Endothelial cell of umbilical vein (primary cell): ENCODE measurements around the gene KIF25. TPM values are rescaled to one million over a fixed set of nuclear protein-coding genes. Genes with fewer than 3 reads are reported as not detected.

Experiments
- BruUV-seq: library from RNA; stranded (reverse); fragments of 400-500 nt; replicated peaks from 2 replicates; lab custom pipeline; 2021; lab: Mats Ljungman, UMichigan
- CTCF ChIA-PET: fragments of 300-600, 350-600 bp; sonication (Branson Sonifier 250); formaldehyde crosslinking; loops from one replicate; lab custom pipeline; 2021; ENCODE audit warnings: antibody characterized with exemption, inconsistent platforms; lab: Charles Lee
- POLR2A ChIA-PET: fragments of 300-600, 350-600 bp; sonication (Branson Sonifier 250); formaldehyde crosslinking; loops from one replicate; lab custom pipeline; 2021; ENCODE audit warnings: antibody characterized with exemption, inconsistent platforms; lab: Charles Lee
- DNase-seq: peaks from one replicate; pipeline ENCODE4 v3.0.0-alpha.2; 2011; ENCODE audit warnings: low read depth, low spot score
- FAIRE-seq: peaks from 2 replicates; lab custom pipeline; 2011; peaks lifted over from hg19 to GRCh38; lab: Jason Lieb, UNC
- H2AFZ ChIP-seq: 2 replicates; pipeline ENCODE4 v1.6.0; 2012; ENCODE audit warnings: low read depth, low read length, control low read depth, inconsistent platforms
- H3K27ac ChIP-seq: 2 replicates; pipeline ENCODE4 v1.5.1; 2011; ENCODE audit warnings: low read depth, mild to moderate bottlenecking, control low read depth, low read length, moderate library complexity; ENCODE audit not compliant: insufficient read depth
- H3K27me3 ChIP-seq, 2 experiments: 2 replicates each; pipeline versions ENCODE4 v1.6.0 to v1.6.1; 2011; ENCODE audit warnings: low read length in 2 of 2, mixed read lengths in 1 of 2; ENCODE audit not compliant: control insufficient read depth in 2 of 2, insufficient read depth in 2 of 2
- H3K36me3 ChIP-seq, 2 experiments: 2 replicates in 1 of 2; 3 replicates in 1 of 2; pipeline ENCODE4 v1.5.1; 2011; ENCODE audit warnings: low read length in 2 of 2, mild to moderate bottlenecking in 1 of 2, moderate library complexity in 1 of 2; ENCODE audit not compliant: control insufficient read depth in 2 of 2, insufficient read depth in 2 of 2; ENCODE audit errors: extremely low read depth in 1 of 2
- H3K4me1 ChIP-seq: 3 replicates; pipeline ENCODE4 v1.5.1; 2011; ENCODE audit warnings: mild to moderate bottlenecking, low read length; ENCODE audit not compliant: control insufficient read depth, insufficient read depth; ENCODE audit errors: extremely low read depth
- H3K4me2 ChIP-seq: 2 replicates; pipeline ENCODE4 v1.6.1; 2011; ENCODE audit warnings: low read length, control low read depth, mixed read lengths; ENCODE audit not compliant: insufficient read depth
- H3K4me3 ChIP-seq, 3 experiments: fragments of 200-600 bp in 1 of 3; sonication (generic), shearing (Covaris generic) in 1 of 3; replicated peaks in 1 of 3; 2 replicates each; pipeline ENCODE4 v1.5.1; 2011 to 2016; ENCODE audit warnings: control low read depth in 3 of 3, low read length in 3 of 3, mild to moderate bottlenecking in 2 of 3, inconsistent platforms in 1 of 3, low read depth in 1 of 3, moderate library complexity in 1 of 3; ENCODE audit not compliant: insufficient read depth in 1 of 3
- H3K79me2 ChIP-seq: 2 replicates; pipeline ENCODE4 v1.6.0; 2012; ENCODE audit warnings: low read length, inconsistent platforms; ENCODE audit not compliant: control insufficient read depth, insufficient read depth
- H3K9ac ChIP-seq: replicated peaks from 2 replicates; pipeline ENCODE3; 2011; ENCODE audit warnings: low read length, control low read depth; ENCODE audit not compliant: insufficient read depth; ENCODE audit errors: extremely low read depth
- H3K9me1 ChIP-seq: replicated peaks from 3 replicates; pipeline ENCODE4 v1.6.0; 2011; ENCODE audit warnings: mild to moderate bottlenecking, low read length; ENCODE audit not compliant: control insufficient read depth, insufficient read depth; ENCODE audit errors: extremely low read depth
- H3K9me3 ChIP-seq: replicated peaks from 2 replicates; pipeline ENCODE4 v1.5.1; 2012; ENCODE audit warnings: low read length, inconsistent platforms; ENCODE audit not compliant: control insufficient read depth, insufficient read depth
- H4K20me1 ChIP-seq: replicated peaks from 2 replicates; pipeline ENCODE3; 2011; ENCODE audit warnings: mild to moderate bottlenecking, low read length; ENCODE audit not compliant: control insufficient read depth, insufficient read depth; ENCODE audit errors: extremely low read depth
- CTCF ChIP-seq, 2 donors: IDR thresholded peaks; 1 replicate in 1 of 2; 2 replicates in 1 of 2; pipeline ENCODE4 v1.5.1; 2011; ENCODE audit warnings: low read length in 2 of 2, mild to moderate bottlenecking in 2 of 2, moderate library complexity in 2 of 2, control low read depth in 1 of 2, inconsistent platforms in 1 of 2, low read depth in 1 of 2; ENCODE audit not compliant: insufficient read depth in 1 of 2; ENCODE audit errors: extremely low read depth in 1 of 2
- EZH2 ChIP-seq: IDR thresholded peaks from 2 replicates; pipeline ENCODE4 v1.6.1; 2012; ENCODE audit warnings: borderline replicate concordance, low read depth, mild to moderate bottlenecking, moderate library complexity, low read length, inconsistent platforms; ENCODE audit not compliant: severe bottlenecking
- FOS ChIP-seq: IDR thresholded peaks from 2 replicates; pipeline ENCODE4 v1.6.1; 2011; ENCODE audit warnings: mild to moderate bottlenecking, low read length, moderate library complexity, borderline replicate concordance; ENCODE audit not compliant: insufficient read depth
- MAX ChIP-seq: IDR thresholded peaks from 2 replicates; pipeline ENCODE4 v1.6.1; 2011; ENCODE audit not compliant: insufficient read depth, insufficient read length
- POLR2A ChIP-seq: IDR thresholded peaks from 2 replicates; pipeline ENCODE4 v1.6.1; 2012; ENCODE audit warnings: low read depth, mild to moderate bottlenecking, control low read depth, low read length
- POLR2AphosphoS5 ChIP-seq: IDR thresholded peaks from 2 replicates; pipeline ENCODE4 v1.6.1; 2012; ENCODE audit warnings: low read depth, mild to moderate bottlenecking, control low read depth, low read length, moderate library complexity; ENCODE audit not compliant: insufficient read depth
- dilution Hi-C: fragments of 300-500 bp; cut with MboI; formaldehyde crosslinking; loops from one replicate; pipeline ENCODE4 v1.15.0; 2019; ENCODE audit warnings: low sequenced_read_pairs; ENCODE audit not compliant: extremely low pct_ligation_motif_present
- intact Hi-C: fragments of 100-400 bp; cut with micrococcal nuclease; formaldehyde crosslinking; loops from one replicate; pipeline ENCODE4 v1.10.0; 2022
- polyA plus RNA-seq, 4 experiments: library from polyadenylated mRNA; depleted of rRNA in 3 of 4; stranded (reverse) in 3 of 4; unstranded in 1 of 4; fragments of >200 nt; gene quantifications; 2 replicates each; pipeline versions ENCODE4 v1.2.1 to v1.2.3, GENCODE V29; 2011 to 2012; ENCODE audit warnings: missing spikeins in 1 of 4
- total RNA-seq: library from RNA; stranded (reverse); gene quantifications from 2 replicates; pipeline ENCODE4 v1.2.3, GENCODE V29; 2021

The KIF25 gene
- total and polyA plus RNA-seq, 2 donors (not counting 3 experiments of a cell fraction or from before 2014, with no cell fraction given) = not detected

DNA sequence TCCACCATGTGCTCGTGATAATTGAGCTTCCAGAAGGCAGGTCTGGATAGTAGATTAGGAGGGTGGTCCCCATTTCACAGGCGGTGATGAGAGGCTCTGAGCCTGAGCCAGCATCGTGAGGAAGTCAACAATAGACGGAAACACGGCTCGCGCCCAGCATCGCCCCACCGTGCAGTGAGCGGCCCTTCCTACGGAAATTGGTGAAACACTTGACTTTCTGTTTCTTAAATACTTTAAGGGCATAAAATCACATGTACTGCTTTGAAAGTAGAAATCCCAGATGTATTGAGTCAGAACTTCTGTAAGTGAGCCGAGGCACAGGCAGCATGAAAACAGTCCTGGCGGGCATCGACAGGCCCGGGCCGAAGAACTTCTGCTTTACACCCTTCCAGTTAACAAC, 4.3 kb upstream of the KIF25 start:
- no peak overlapping the region for H3K4me3 ChIP-seq
- peak overlapping the region; percentile 19 for H2AFZ ChIP-seq
- H3K27ac ChIP-seq = peak overlapping the region; percentile 45
- dilution Hi-C loops (no loop called here), intact Hi-C loops (loop anchor here (1.0 to 5.0 kb wide), 2 partner anchors 10 to 44 kb away; no protein-coding TSS in a partner anchor)
- H3K9me3 ChIP-seq = no peaks in the 10 kb centered on the region
- no peaks in the 10 kb centered on the region for H3K79me2 ChIP-seq
- peak; percentile 86 for DNase-seq
- no peaks in the 10 kb centered on the region for H3K36me3 ChIP-seq
- H3K4me1 ChIP-seq = peaks cover 13% of the 10 kb centered on the region
- ChIA-PET CTCF (interaction anchor here (1.7 to 2.3 kb wide), 2 partner anchors 9 to 14 kb away, joined by 5 to 6 read pairs; no protein-coding TSS in a partner anchor), POLR2A (no interaction called here)
- peak; percentile 85 for FAIRE-seq
- H4K20me1 ChIP-seq = no peaks in the 10 kb centered on the region
- no peak for TF ChIP-seq POLR2A
- no peak for TF ChIP-seq EZH2
- peak; percentile 53 for TF ChIP-seq POLR2AphosphoS5
- TF ChIP-seq FOS = no peak
- no peak for TF ChIP-seq CTCF (IDR thresholded peaks at IDR 0.05; ENCODE audit: extremely low read depth in 1 of 2, insufficient read depth in 1 of 2, low read depth in 1 of 2, low read length in 2 of 2)
- TF ChIP-seq MAX = peak; percentile 12
- no peaks in the 10 kb centered on the region for H3K9me1 ChIP-seq
- no peaks in the 10 kb centered on the region for H3K27me3 ChIP-seq
- no peak overlapping the region for H3K9ac ChIP-seq
- H3K4me2 ChIP-seq = peak overlapping the region; percentile 46
- no TSS peak for BruUV-seq
